Heart right ventricle (tissue), 16 donors: Measurements from ENCODE around the gene ZMYND10. TPM values are rescaled to one million over a fixed set of nuclear protein-coding genes. Genes with fewer than 3 reads are reported as not detected.
A peak's percentile ranks its signal among the peaks of the same experiment; 100 is the strongest.

ENCODE experiments used
- ATAC-seq, 8 donors: fragments of 200-7000 bp; cut with Tn5 transposase; one replicate each; pipeline ENCODE4 v1.9.1; 2020; ENCODE audit warnings: mild to moderate bottlenecking in 8 of 8, moderate library complexity in 8 of 8, moderate number of reproducible peaks in 1 of 8
- DNase-seq, 2 donors: peaks; one replicate each; pipeline ENCODE4 v3.0.0-alpha.2; 2020
- H3K27ac ChIP-seq, 10 donors: fragments of 200-600 bp; sonication (generic) in 2 of 10; one replicate each; pipeline versions ENCODE4 v1.5.0 to v1.8.0; 2020 to 2022; ENCODE audit warnings: mild to moderate bottlenecking in 3 of 10
- H3K27me3 ChIP-seq, 7 donors: fragments of 200-600 bp; one replicate each; pipeline ENCODE4 v1.8.0; 2021 to 2022; ENCODE audit warnings: mild to moderate bottlenecking in 2 of 7
- H3K36me3 ChIP-seq, 9 donors: fragments of 200-600 bp; sonication (generic) in 1 of 9; one replicate each; pipeline versions ENCODE4 v1.5.0 to v1.8.0; 2020 to 2022; ENCODE audit warnings: mild to moderate bottlenecking in 2 of 9
- H3K4me1 ChIP-seq, 9 donors: fragments of 200-600 bp; sonication (generic) in 1 of 9; one replicate each; pipeline versions ENCODE4 v1.5.0 to v1.8.0; 2020 to 2022; ENCODE audit warnings: mild to moderate bottlenecking in 4 of 9
- H3K4me3 ChIP-seq, 10 donors: fragments of 200-600 bp; sonication (generic) in 2 of 10; one replicate each; pipeline versions ENCODE4 v1.5.0 to v1.8.0; 2020 to 2022; ENCODE audit warnings: mild to moderate bottlenecking in 7 of 10, moderate library complexity in 2 of 10
- H3K9me3 ChIP-seq, 11 donors: fragments of 200-600 bp in 10 of 11; sonication (generic) in 2 of 11; one replicate each; pipeline versions ENCODE4 v1.5.0 to v1.8.0; 2013 to 2022; ENCODE audit warnings: mild to moderate bottlenecking in 2 of 11, control low read depth in 1 of 11, moderate library complexity in 1 of 11
- WGBS, 2 donors: extraction: QIAGEN DNeasy Blood & Tissue Kit; methylation state at CpG; one replicate each; pipeline ENCODE4 v1.1.7; 2013; ENCODE audit warnings: inconsistent platforms in 1 of 2; 5-methylcytosine and 5-hydroxymethylcytosine counted together
- intact Hi-C, 10 donors: fragments of 100-400 bp; cut with DNase I; formaldehyde crosslinking; loops; one replicate each; pipeline versions ENCODE4 v1.11.1 to v1.14.2; 2022
- polyA plus RNA-seq, 2 donors: library from polyadenylated mRNA; stranded (reverse); fragments of 200-250 nt; gene quantifications; one replicate each; pipeline ENCODE4 v1.2.3, GENCODE V29; 2013
- total RNA-seq, 10 donors: library from RNA; stranded (reverse); fragmentation: NEBNext Ultra II Directional in 3 of 10; extraction: Animal tissue kit (Norgen Biotek cat#: 25700) in 3 of 10; gene quantifications; one replicate each; pipeline versions ENCODE4 v1.2.1 to v1.2.4, GENCODE V29; 2021 to 2023
- TF ChIP-seq, protein P1 (sequence below), 9 donors: fragments of 200-600 bp; sonication (generic) in 2 of 9; IDR thresholded peaks; one replicate each; pipeline versions ENCODE4 v1.5.0 to v1.8.0; 2021 to 2022; ENCODE audit warnings: antibody characterized with exemption in 9 of 9, mild to moderate bottlenecking in 5 of 9, moderate library complexity in 1 of 9
- donor health status: Arrhythmogenic right ventricular cardiomyopathy.
- donor health status: ischemic (EF 13 %, LVEDD 7.1; RV severe dilation, severe dysfunction).
- donor health status: healthy with polysubstance abuse.
- donor health status: DM: no; HTN: yes; CAD: no.
- donor health status: DM: no; HTN: no; CAD: no.
- donor health status: ischemic (EF 25% LVEDD 6.9; RV normal size, moderate dysfunction).
- donor health status: ischemic (EF 25% LVEDD 5.7; RV mildly dilated, moderate dysfunction).
- donor health status: healthy.
- donor health status: DM: yes; HTN: yes; CAD: no.
- donor health status: Ischemic cardiomyopathy.
- donor health status: ischemic (EF 35%, LVEDD 5.7; RV mildly dilated, moderate dysfunction).
- donor health status: nonischemic (EF 11% LVEDD 7.7; RV severe dilation, severe dysfunction).
- donor health status: DM: yes; HTN: yes; CAD: no.
- donor health status: PGD.
- donor health status: ischemic (EF 29% LVEDD 5.4; RV normal size, mild dysfunction).
- donor health status: nonischemic (EF 23%, LVEDD 6.1; RV moderate dilation, normal function).

ZMYND10 gene
- total and polyA plus RNA-seq, 12 donors = 0.15 to 0.88 (median 0.22) TPM; not detected in 7

DNA sequence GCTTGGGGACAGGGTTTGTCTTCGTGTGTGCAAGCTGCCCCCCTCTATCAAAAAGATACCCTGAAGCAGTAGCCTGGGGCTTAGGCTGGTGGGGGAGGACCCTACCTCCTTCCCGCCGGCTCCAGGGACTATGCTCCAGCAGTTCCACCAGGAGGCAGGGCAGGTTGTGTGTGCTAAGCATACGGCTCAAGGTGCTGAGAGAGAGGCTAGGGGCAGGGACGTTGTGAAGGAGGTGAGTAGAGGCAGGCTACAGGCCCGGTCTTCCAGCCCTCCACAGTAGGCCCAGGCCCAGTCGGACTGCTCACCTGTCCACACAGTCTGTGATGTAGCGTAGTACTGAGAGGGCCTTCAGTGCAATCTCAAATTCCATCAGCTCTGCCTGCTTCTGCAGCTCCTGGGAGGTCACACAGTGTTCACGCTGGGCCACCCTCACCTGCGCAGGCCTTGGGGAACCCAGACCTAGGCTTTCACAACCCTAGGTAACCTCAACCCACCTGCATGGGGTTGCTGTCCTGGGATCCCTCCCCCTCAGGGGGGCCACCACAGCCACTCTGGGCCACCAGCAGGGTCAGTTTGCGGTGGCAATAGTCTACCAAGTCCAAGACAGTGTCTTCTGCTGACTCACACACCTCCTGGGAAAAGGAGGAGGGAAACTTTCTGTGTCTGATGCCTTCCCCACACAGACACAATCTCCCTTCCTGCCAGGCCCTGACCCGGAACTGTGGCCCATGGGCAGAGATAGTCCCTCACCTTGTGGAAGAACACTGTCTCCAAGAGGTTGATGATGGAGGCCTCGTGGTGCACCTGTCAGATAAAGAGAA, 2.5 kb downstream of the ZMYND10 start:
- TF ChIP-seq, protein P1, sequence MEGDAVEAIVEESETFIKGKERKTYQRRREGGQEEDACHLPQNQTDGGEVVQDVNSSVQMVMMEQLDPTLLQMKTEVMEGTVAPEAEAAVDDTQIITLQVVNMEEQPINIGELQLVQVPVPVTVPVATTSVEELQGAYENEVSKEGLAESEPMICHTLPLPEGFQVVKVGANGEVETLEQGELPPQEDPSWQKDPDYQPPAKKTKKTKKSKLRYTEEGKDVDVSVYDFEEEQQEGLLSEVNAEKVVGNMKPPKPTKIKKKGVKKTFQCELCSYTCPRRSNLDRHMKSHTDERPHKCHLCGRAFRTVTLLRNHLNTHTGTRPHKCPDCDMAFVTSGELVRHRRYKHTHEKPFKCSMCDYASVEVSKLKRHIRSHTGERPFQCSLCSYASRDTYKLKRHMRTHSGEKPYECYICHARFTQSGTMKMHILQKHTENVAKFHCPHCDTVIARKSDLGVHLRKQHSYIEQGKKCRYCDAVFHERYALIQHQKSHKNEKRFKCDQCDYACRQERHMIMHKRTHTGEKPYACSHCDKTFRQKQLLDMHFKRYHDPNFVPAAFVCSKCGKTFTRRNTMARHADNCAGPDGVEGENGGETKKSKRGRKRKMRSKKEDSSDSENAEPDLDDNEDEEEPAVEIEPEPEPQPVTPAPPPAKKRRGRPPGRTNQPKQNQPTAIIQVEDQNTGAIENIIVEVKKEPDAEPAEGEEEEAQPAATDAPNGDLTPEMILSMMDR (IDR thresholded peaks at IDR 0.05) = no peak
- Histone ChIP-seq H3K27me3 (no peaks in the 10 kb centered on the region), H3K36me3 (peaks cover 0 to 7% (median 0%) of the 10 kb centered on the region in 9 donors), H3K27ac (peak overlapping the region in 1 of 10 donors; percentile 40), H3K4me1 (peaks cover 16 to 65% (median 44%) of the 10 kb centered on the region in 9 donors), H3K9me3 (no peaks in the 10 kb centered on the region), H3K4me3 (no peak overlapping the region)
- 84 to 86% methylated on average over 13 of the region's 13 CpGs for WGBS, 2 donors
- DNase-seq = no peak
- ATAC-seq = no peak
- intact Hi-C loops = loop anchor here in 1 of 10 donors (10.0 kb wide), 1 partner anchor 1092 kb away; no protein-coding TSS in a partner anchor

GRCh38 chr3:50341996-50342650, 3.4 kb downstream of the ZMYND10 start:
- 93% methylated on average over 13 of the region's 13 CpGs for WGBS, 2 donors
- ATAC-seq (no peak), DNase-seq (no peak)
- H3K4me1 ChIP-seq = peaks cover 19 to 68% (median 49%) of the 10 kb centered on the region in 9 donors
- H3K27me3 ChIP-seq = no peaks in the 10 kb centered on the region
- intact Hi-C loops = loop anchor here in 1 of 10 donors (10.0 kb wide), 1 partner anchor 1093 kb away; no protein-coding TSS in a partner anchor
- H3K27ac ChIP-seq = peak overlapping the region in 1 of 10 donors; percentile 97
- peak overlapping the region in 1 of 10 donors; percentile 65 for H3K4me3 ChIP-seq
- no peaks in the 10 kb centered on the region for H3K9me3 ChIP-seq
- TF ChIP-seq, protein P1 (IDR thresholded peaks at IDR 0.05) = no peak
- H3K36me3 ChIP-seq = no peaks in the 10 kb centered on the region

- Histone ChIP-seq H3K27ac (peak overlapping the region in 8 of 10 donors; percentile 90 to 100 (median 97)), H3K36me3 (no peaks in the 10 kb centered on the region), H3K4me3 (peak overlapping the region in 8 of 10 donors; percentile 47 to 88 (median 64)), H3K27me3 (no peaks in the 10 kb centered on the region), H3K4me1 (peaks cover 19 to 63% (median 49%) of the 10 kb centered on the region in 9 donors), H3K9me3 (no peaks in the 10 kb centered on the region)
- TF ChIP-seq, protein P1 (IDR thresholded peaks at IDR 0.05) = no peak
- 89 to 96% methylated on average over 9 of the region's 9 CpGs for WGBS, 2 donors
- intact Hi-C loops = loop anchor here in 1 of 10 donors (10.0 kb wide), 1 partner anchor 1093 kb away; no protein-coding TSS in a partner anchor
- no peak for ATAC-seq
- no peak for DNase-seq
These were observed 4.0 kb downstream of the ZMYND10 start for GRCh38 chr3:50341537-50341936.
